ENCODE results near the gene AGL. TPM values are rescaled to one million over a fixed set of nuclear protein-coding genes. Genes with fewer than 3 reads are reported as not detected.
"Not testable (repeated sequence)": the region's sequence is repeated elsewhere in the genome, so short reads cannot be mapped to it uniquely, and the experiment has no call there.

Gene AGL
- total and polyA plus RNA-seq, 3 donors from 2014 or later = 7.1 to 19.6 (median 16.7) TPM

DNA sequence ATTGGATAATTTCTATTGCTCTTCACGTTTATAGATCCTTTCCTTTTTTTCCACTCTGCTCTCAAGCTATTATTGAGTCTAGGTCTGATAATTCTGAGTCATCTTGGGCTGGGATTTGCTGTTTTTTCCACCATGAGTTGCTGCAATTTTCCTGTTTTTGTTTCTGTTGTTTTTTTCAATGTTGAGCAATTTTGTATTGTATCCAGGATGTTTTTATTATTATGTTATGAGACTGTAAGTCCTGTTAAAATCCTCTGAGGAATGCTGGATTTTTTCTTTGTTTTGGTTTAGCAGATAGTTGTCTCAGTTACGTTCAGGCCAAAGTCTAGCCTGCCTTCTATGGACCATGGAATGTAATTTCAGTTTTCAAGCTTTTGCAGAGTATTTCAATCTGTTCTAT is 106.6 kb downstream of the AGL start:
- no peak for DNase-seq
- Histone ChIP-seq H3K36me3 (ENCODE audit: low read depth, missing control alignments) (no peaks in the 10 kb centered on the region), H3K4me3 (no peak overlapping the region), H3K27me3 (no peaks in the 10 kb centered on the region), H3K9me3 (no peaks in the 10 kb centered on the region), H3K27ac (peak overlapping the region in 1 of 2 donors; percentile 4), H3K4me1 (no peaks in the 10 kb centered on the region)
- intact Hi-C loops (cut with DNase I; ENCODE audit: low total_unique reads) = no loop called here
- TF ChIP-seq POLR2A (IDR thresholded peaks at IDR 0.05) = no peak
- TF ChIP-seq, protein P1, sequence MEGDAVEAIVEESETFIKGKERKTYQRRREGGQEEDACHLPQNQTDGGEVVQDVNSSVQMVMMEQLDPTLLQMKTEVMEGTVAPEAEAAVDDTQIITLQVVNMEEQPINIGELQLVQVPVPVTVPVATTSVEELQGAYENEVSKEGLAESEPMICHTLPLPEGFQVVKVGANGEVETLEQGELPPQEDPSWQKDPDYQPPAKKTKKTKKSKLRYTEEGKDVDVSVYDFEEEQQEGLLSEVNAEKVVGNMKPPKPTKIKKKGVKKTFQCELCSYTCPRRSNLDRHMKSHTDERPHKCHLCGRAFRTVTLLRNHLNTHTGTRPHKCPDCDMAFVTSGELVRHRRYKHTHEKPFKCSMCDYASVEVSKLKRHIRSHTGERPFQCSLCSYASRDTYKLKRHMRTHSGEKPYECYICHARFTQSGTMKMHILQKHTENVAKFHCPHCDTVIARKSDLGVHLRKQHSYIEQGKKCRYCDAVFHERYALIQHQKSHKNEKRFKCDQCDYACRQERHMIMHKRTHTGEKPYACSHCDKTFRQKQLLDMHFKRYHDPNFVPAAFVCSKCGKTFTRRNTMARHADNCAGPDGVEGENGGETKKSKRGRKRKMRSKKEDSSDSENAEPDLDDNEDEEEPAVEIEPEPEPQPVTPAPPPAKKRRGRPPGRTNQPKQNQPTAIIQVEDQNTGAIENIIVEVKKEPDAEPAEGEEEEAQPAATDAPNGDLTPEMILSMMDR (IDR thresholded peaks at IDR 0.05) = no peak
- 42 to 60% methylated on average over 2 of the region's 2 CpGs for WGBS, 2 donors

DNA sequence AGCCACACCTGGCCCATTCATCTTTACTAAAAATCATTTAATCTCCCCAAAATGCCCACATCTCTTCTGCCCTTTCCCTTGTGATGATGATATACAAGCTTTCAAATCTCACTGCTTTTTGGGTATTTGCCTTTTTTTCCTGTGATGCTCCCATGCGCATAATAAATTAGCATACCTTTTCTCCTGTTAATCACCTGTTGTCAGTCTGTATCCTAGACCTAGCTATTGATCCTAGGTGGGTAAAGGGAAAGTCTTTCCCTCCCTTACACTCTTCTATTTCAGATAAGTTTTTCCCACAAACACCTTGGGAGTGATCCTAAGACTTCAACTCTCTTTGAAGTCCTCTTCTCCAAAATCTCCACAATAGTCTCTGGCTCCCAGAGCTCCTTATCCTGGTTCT is 107.7 kb downstream of the AGL start:
- 86 to 97% methylated on average over 1 of the region's 1 CpG for WGBS, 2 donors
- Histone ChIP-seq H3K27ac (no peak overlapping the region), H3K27me3 (no peaks in the 10 kb centered on the region), H3K4me1 (no peaks in the 10 kb centered on the region), H3K4me3 (no peak overlapping the region), H3K9me3 (no peaks in the 10 kb centered on the region), H3K36me3 (ENCODE audit: low read depth, missing control alignments) (no peaks in the 10 kb centered on the region)
- DNase-seq = no peak
- TF ChIP-seq, protein P1 (IDR thresholded peaks at IDR 0.05) = no peak
- TF ChIP-seq POLR2A (IDR thresholded peaks at IDR 0.05) = no peak
- intact Hi-C loops (cut with DNase I; ENCODE audit: low total_unique reads) = no loop called here

DNA sequence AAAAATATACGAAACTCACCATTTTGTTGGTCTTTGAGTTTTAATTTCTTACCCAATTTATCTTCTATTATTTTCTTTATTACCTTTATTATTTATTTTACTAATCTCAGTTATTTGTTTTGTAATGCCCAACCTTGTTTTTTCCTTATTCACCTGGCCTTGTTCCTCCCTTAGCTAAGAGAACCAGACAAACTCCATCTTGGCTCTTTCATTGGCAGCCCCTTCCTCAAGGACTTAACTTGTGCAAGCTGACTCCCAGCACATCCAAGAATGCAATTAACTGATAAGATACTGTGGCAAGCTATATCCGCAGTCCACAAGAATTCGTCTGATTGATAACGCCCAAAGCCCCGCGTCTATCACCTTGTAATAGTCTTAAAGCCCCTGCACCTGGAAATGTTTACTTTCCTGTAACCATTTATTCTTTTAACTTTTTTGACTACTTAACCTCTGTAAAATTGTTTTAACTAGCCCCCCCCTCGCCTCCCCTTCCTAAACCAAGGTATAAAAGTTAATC is 109.1 kb downstream of the AGL start:
- H3K36me3 ChIP-seq (ENCODE audit: low read depth, missing control alignments); H3K9me3 ChIP-seq; H3K4me3 ChIP-seq; intact Hi-C loops (cut with DNase I; ENCODE audit: low total_unique reads); H3K27me3 ChIP-seq; H3K4me1 ChIP-seq; H3K27ac ChIP-seq; DNase-seq: not testable (repeated sequence)
- 33 to 37% methylated on average over 7 of the region's 7 CpGs for WGBS, 2 donors

DNA sequence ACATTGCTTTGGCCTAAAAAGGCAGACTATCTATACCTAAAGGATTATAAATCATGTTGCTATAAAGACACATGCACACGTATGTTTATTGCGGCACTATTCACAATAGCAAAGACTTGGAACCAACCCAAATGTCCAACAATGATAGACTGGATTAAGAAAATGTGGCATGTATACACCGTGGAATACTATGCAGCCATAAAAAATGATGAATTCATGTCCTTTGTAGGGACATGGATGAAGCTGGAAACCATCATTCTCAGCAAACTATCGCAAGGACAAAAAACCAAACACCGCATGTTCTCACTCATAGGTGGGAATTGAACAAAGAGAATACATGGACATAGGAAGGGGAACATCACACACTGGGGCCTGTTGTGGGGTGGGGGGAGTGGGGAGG is 110.1 kb downstream of the AGL start:
- intact Hi-C loops (cut with DNase I; ENCODE audit: low total_unique reads); H3K4me3 ChIP-seq; H3K9me3 ChIP-seq; H3K27ac ChIP-seq; H3K36me3 ChIP-seq (ENCODE audit: low read depth, missing control alignments); H3K4me1 ChIP-seq; H3K27me3 ChIP-seq; DNase-seq: not testable (repeated sequence)
- 77 to 93% methylated on average over 5 of the region's 5 CpGs for WGBS, 2 donors

DNA sequence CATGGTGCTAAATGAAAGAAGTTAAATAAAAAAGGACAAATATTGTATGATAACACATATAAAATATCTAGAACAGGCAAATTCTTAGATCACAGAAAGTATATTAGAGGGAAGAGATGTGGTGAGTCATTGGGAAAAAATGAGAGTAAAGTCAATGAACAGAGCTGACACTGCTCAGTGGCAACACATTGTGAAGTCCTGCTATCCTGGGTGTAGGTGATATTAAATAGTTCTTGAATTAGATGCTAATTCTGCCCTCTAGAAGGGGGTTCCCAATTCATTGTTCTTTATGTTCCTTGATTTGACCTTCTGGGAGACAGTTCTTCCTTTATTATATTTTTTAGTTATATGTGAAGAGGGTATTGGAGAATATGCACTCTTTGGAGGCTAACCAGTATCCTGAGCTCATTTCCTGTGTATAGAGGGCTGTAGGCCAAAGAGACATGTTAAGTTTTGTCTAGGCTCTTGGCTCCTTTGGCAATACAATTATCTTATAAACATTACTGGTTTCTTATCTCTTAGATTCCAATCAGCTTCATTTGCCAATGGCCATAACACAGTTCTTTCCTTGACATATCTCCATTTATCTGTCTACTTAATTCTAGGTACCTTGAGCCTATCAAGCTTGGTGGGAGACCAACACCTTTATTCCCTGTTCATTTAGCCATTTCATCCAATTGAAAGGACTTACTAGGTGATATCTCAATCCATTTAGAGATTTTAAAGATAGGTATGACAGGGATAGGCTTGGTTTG is 113.1 kb downstream of the AGL start:
- Histone ChIP-seq H3K27ac (no peak overlapping the region), H3K4me3 (no peak overlapping the region), H3K9me3 (no peaks in the 10 kb centered on the region), H3K4me1 (no peaks in the 10 kb centered on the region), H3K27me3 (no peaks in the 10 kb centered on the region), H3K36me3 (ENCODE audit: low read depth, missing control alignments) (no peaks in the 10 kb centered on the region)
- intact Hi-C loops (cut with DNase I; ENCODE audit: low total_unique reads) = no loop called here
- no peak for TF ChIP-seq POLR2A (IDR thresholded peaks at IDR 0.05)
- TF ChIP-seq, protein P1 (IDR thresholded peaks at IDR 0.05) = no peak
- DNase-seq = no peak

DNA sequence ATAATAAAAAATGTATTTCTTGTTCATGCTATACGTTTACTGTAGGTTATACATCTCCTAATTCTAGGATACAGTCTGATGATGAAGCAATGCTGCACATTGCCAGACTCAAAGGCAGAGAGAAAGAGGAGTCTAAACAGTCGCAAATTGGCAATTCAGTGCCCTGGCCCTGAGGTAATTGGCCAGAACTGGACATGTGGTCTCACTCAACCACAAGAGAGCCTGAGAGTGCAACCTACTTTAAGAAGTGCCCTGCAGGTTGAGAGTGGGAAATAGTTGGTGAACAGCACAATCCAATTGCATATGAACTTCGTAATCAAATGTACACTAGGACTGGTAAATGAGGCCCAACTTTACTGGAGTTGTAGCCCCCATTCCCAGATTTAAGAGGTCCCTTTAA is 114.6 kb downstream of the AGL start:
- no peak overlapping the region for H3K4me3 ChIP-seq
- intact Hi-C loops (cut with DNase I; ENCODE audit: low total_unique reads) = no loop called here
- H3K36me3 ChIP-seq (ENCODE audit: low read depth, missing control alignments) = no peaks in the 10 kb centered on the region
- H3K27me3 ChIP-seq = no peaks in the 10 kb centered on the region
- TF ChIP-seq POLR2A (IDR thresholded peaks at IDR 0.05) = no peak
- TF ChIP-seq, protein P1 (IDR thresholded peaks at IDR 0.05) = no peak
- H3K27ac ChIP-seq = no peak overlapping the region
- WGBS, 2 donors = 76 to 87% methylated on average over 3 of the region's 3 CpGs
- H3K4me1 ChIP-seq = peaks cover 4% of the 10 kb centered on the region
- no peak for DNase-seq
- H3K9me3 ChIP-seq = no peaks in the 10 kb centered on the region

All from testis (tissue), 3 donors.